Liver (tissue), 9 donors: Measurements from ENCODE around the gene TTC33. TPM values are rescaled to one million over a fixed set of nuclear protein-coding genes. Genes with fewer than 3 reads are reported as not detected.
"Not testable (repeated sequence)": the region's sequence is repeated elsewhere in the genome, so short reads cannot be mapped to it uniquely, and the experiment has no call there.

Experiments
- DNase-seq: peaks from one replicate; pipeline ENCODE4 v3.0.0-alpha.2; 2017; ENCODE audit warnings: low spot score
- H3K27ac ChIP-seq, 2 donors: one replicate each; pipeline ENCODE4 v1.7.0; 2013; ENCODE audit warnings: inconsistent platforms in 2 of 2, low read length in 2 of 2, control low read depth in 1 of 2, low read depth in 1 of 2, mild to moderate bottlenecking in 1 of 2
- H3K27me3 ChIP-seq, 4 donors: one replicate each; pipeline versions ENCODE4 v1.6.1 to v1.7.0; 2013; ENCODE audit warnings: low read length in 3 of 4, inconsistent platforms in 1 of 4, mild to moderate bottlenecking in 1 of 4, moderate library complexity in 1 of 4; ENCODE audit not compliant: control insufficient read depth in 4 of 4, insufficient read depth in 4 of 4
- H3K36me3 ChIP-seq, 4 donors: one replicate each; pipeline versions ENCODE4 v1.6.1 to v1.7.0; 2013; ENCODE audit warnings: low read length in 3 of 4, mild to moderate bottlenecking in 3 of 4, low read depth in 1 of 4, moderate library complexity in 1 of 4; ENCODE audit not compliant: control insufficient read depth in 4 of 4, insufficient read depth in 3 of 4
- H3K4me1 ChIP-seq, 4 donors: one replicate each; pipeline versions ENCODE4 v1.6.1 to v1.7.0; 2013; ENCODE audit warnings: low read length in 3 of 4, mild to moderate bottlenecking in 3 of 4, moderate library complexity in 1 of 4; ENCODE audit not compliant: control insufficient read depth in 4 of 4, insufficient read depth in 4 of 4
- H3K4me3 ChIP-seq, 3 donors: one replicate each; pipeline versions ENCODE4 v1.6.1 to v1.7.0; 2013; ENCODE audit warnings: low read length in 3 of 3, control low read depth in 1 of 3, low read depth in 1 of 3, mild to moderate bottlenecking in 1 of 3
- H3K9ac ChIP-seq, 2 donors: one replicate each; pipeline ENCODE4 v1.7.0; 2013; ENCODE audit warnings: low read length in 2 of 2, mild to moderate bottlenecking in 2 of 2, moderate library complexity in 2 of 2, control low read depth in 1 of 2, low read depth in 1 of 2
- H3K9me3 ChIP-seq, 4 donors: one replicate each; pipeline versions ENCODE4 v1.6.1 to v1.7.0; 2013; ENCODE audit warnings: low read length in 3 of 4; ENCODE audit not compliant: control insufficient read depth in 4 of 4
- ATF3 ChIP-seq: IDR thresholded peaks from 2 replicates; pipeline ENCODE4 v1.6.1; 2016; ENCODE audit warnings: antibody characterized with exemption
- CTCF ChIP-seq: fragments of 150-350 bp; IDR thresholded peaks from 2 replicates; pipeline ENCODE4 v1.5.1; 2017; ENCODE audit warnings: improper control_type of control experiment, low read depth, low read length; ENCODE audit not compliant: missing input control
- EGR1 ChIP-seq, 2 donors: IDR thresholded peaks; 2 replicates each; pipeline ENCODE4 v1.6.1; 2016 to 2018; ENCODE audit warnings: antibody characterized with exemption in 2 of 2, low read depth in 2 of 2
- FOXA1 ChIP-seq: IDR thresholded peaks from 2 replicates; pipeline ENCODE4 v1.6.1; 2016; ENCODE audit warnings: antibody characterized with exemption
- HNF4G ChIP-seq: IDR thresholded peaks from 2 replicates; pipeline ENCODE4 v1.6.1; 2016; ENCODE audit warnings: antibody characterized with exemption
- MAX ChIP-seq: IDR thresholded peaks from 2 replicates; pipeline ENCODE4 v1.6.1; 2016; ENCODE audit warnings: antibody characterized with exemption
- REST ChIP-seq: IDR thresholded peaks from 2 replicates; pipeline ENCODE4 v1.6.1; 2016; ENCODE audit warnings: antibody characterized with exemption, mild to moderate bottlenecking
- TAF1 ChIP-seq: conservative IDR thresholded peaks from 2 replicates; pipeline ENCODE4 v1.6.1; 2016; ENCODE audit warnings: antibody characterized with exemption, mild to moderate bottlenecking
- WGBS: extraction: QIAGEN DNeasy Blood & Tissue Kit; methylation state at CpG from one replicate; pipeline ENCODE4 v1.1.7; 2013; 5-methylcytosine and 5-hydroxymethylcytosine counted together
- polyA plus RNA-seq, 2 donors: library from polyadenylated mRNA; stranded (reverse) in 1 of 2; unstranded in 1 of 2; fragments of 200-250 nt in 1 of 2; fragments of >200 nt in 1 of 2; fragmentation: Nextera tagmentation in 1 of 2; extraction: Ambion mirVana in 1 of 2; gene quantifications; one replicate each; pipeline versions ENCODE4 v1.2.1 to v1.2.3, GENCODE V29; 2013 to 2015
- total RNA-seq, 2 donors: library from RNA; depleted of rRNA; stranded (reverse); fragments of >200 nt; gene quantifications; one replicate each; pipeline ENCODE4 v1.2.3, GENCODE V29; 2014
- donor health status: healthy.
- donor health status: healthy.
- donor health status: healthy.
- donor health status: healthy.
- donor health status: healthy.

Gene TTC33
- total and polyA plus RNA-seq, 4 donors: 4.3 to 12.0 (median 7.6) TPM

GRCh38 chr5:40656766-40657165 lies 99.0 kb downstream of the TTC33 start:
- no peak overlapping the region for H3K4me3 ChIP-seq
- no peak for DNase-seq
- H3K27me3 ChIP-seq: no peaks in the 10 kb centered on the region
- H3K4me1 ChIP-seq: no peaks in the 10 kb centered on the region
- no peaks in the 10 kb centered on the region for H3K9me3 ChIP-seq
- no peaks in the 10 kb centered on the region for H3K36me3 ChIP-seq
- no peak overlapping the region for H3K27ac ChIP-seq
- TF ChIP-seq MAX (no peak), TAF1 (no peak), ATF3 (no peak), REST (no peak), HNF4G (no peak), FOXA1 (no peak), EGR1 (IDR thresholded peaks at IDR 0.05; ENCODE audit: low read depth in 2 of 2) (no peak)
- no peak overlapping the region for H3K9ac ChIP-seq

GRCh38 chr5:40656091-40656490 lies 99.7 kb downstream of the TTC33 start:
- H3K9ac ChIP-seq, DNase-seq, H3K27me3 ChIP-seq, H3K4me1 ChIP-seq, H3K9me3 ChIP-seq, H3K4me3 ChIP-seq, H3K36me3 ChIP-seq, H3K27ac ChIP-seq: not testable (repeated sequence)

- no peak overlapping the region for H3K27ac ChIP-seq
Measured at GRCh38 chr5:40655138-40655537, 100.6 kb downstream of the TTC33 start.

More at GRCh38 chr5:40655138-40655537, 100.6 kb downstream of the TTC33 start:
- Histone ChIP-seq H3K4me3 (no peak overlapping the region), H3K27me3 (no peaks in the 10 kb centered on the region), H3K9ac (no peak overlapping the region), H3K4me1 (no peaks in the 10 kb centered on the region), H3K36me3 (no peaks in the 10 kb centered on the region), H3K9me3 (no peaks in the 10 kb centered on the region)
- TF ChIP-seq EGR1 (IDR thresholded peaks at IDR 0.05; ENCODE audit: low read depth in 2 of 2) (no peak), CTCF (no peak)
- 80% methylated on average over 2 of the region's 2 CpGs for WGBS
- DNase-seq: no peak
